Measurements from ENCODE around the gene DUS1L. TPM values are rescaled to one million over a fixed set of nuclear protein-coding genes. Genes with fewer than 3 reads are reported as not detected.
A peak's percentile ranks its signal among the peaks of the same experiment; 100 is the strongest.

DUS1L gene
- polyA plus RNA-seq, 1 donor (not counting 4 experiments of a cell fraction or from before 2014, with no cell fraction given) = 49.1 TPM

GRCh38 chr17:82097919-82098168, 32.2 kb upstream of the DUS1L start:
- no peaks in the 10 kb centered on the region for H3K9me1 ChIP-seq (ENCODE audit: control insufficient read depth, extremely low read depth, insufficient read depth, low read length)
- FAIRE-seq = no peak
- TF ChIP-seq, protein P1, sequence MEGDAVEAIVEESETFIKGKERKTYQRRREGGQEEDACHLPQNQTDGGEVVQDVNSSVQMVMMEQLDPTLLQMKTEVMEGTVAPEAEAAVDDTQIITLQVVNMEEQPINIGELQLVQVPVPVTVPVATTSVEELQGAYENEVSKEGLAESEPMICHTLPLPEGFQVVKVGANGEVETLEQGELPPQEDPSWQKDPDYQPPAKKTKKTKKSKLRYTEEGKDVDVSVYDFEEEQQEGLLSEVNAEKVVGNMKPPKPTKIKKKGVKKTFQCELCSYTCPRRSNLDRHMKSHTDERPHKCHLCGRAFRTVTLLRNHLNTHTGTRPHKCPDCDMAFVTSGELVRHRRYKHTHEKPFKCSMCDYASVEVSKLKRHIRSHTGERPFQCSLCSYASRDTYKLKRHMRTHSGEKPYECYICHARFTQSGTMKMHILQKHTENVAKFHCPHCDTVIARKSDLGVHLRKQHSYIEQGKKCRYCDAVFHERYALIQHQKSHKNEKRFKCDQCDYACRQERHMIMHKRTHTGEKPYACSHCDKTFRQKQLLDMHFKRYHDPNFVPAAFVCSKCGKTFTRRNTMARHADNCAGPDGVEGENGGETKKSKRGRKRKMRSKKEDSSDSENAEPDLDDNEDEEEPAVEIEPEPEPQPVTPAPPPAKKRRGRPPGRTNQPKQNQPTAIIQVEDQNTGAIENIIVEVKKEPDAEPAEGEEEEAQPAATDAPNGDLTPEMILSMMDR (optimal IDR thresholded peaks at IDR 0.05 in 1 of 3, IDR thresholded peaks at IDR 0.05 in 1 of 3, conservative IDR thresholded peaks at IDR 0.05 in 1 of 3; ENCODE audit: extremely low read depth in 1 of 3, insufficient read depth in 2 of 3, low read length in 3 of 3) = no peak
- H3K4me3 ChIP-seq (ENCODE audit: control insufficient read depth in 2 of 3, extremely low read depth in 1 of 3, insufficient read depth in 2 of 3, low read depth in 1 of 3, low read length in 3 of 3) = peak overlapping the region; percentile 76 to 85 (median 83)
- dilution Hi-C loops (cut with MboI; ENCODE audit: extremely low pct_ligation_motif_present, low sequenced_read_pairs) = no loop called here
- peak overlapping the region; percentile 63 for H3K27ac ChIP-seq (ENCODE audit: control insufficient read depth, insufficient read depth, low read length)
- H3K4me2 ChIP-seq (ENCODE audit: control insufficient read depth, extremely low read depth, insufficient read depth, low read depth, low read length) = peak overlapping the region; percentile 27
- H3K36me3 ChIP-seq (ENCODE audit: control insufficient read depth in 2 of 2, extremely low read depth in 1 of 2, insufficient read depth in 2 of 2, low read length in 2 of 2) = peaks cover 15 to 23% of the 10 kb centered on the region in 2 experiments
- peaks cover 29% of the 10 kb centered on the region for H3K4me1 ChIP-seq (ENCODE audit: control insufficient read depth, extremely low read depth, insufficient read depth, low read length)
- peak overlapping the region; percentile 81 for H3K9ac ChIP-seq (ENCODE audit: control insufficient read depth, extremely low read depth, insufficient read depth, low read length)
- H3K27me3 ChIP-seq (ENCODE audit: control insufficient read depth, extremely low read depth, insufficient read depth, low read length) = no peaks in the 10 kb centered on the region
- H2AFZ ChIP-seq (ENCODE audit: control insufficient read depth, low read length) = no peak overlapping the region
- DNase-seq (ENCODE audit: low read depth, low spot score) = no peak
- no peaks in the 10 kb centered on the region for H3K9me3 ChIP-seq (ENCODE audit: control insufficient read depth, low read depth, low read length)
- peaks cover 28% of the 10 kb centered on the region for H4K20me1 ChIP-seq (ENCODE audit: control insufficient read depth, extremely low read depth, insufficient read depth, low read length)
- peaks cover 44% of the 10 kb centered on the region for H3K79me2 ChIP-seq (ENCODE audit: control insufficient read depth, insufficient read depth, low read length)

- H3K9me1 ChIP-seq (ENCODE audit: control insufficient read depth, extremely low read depth, insufficient read depth, low read length) = no peaks in the 10 kb centered on the region
- DNase-seq (ENCODE audit: low read depth, low spot score) (no peak), FAIRE-seq (no peak)
- peak overlapping the region; percentile 93 for H3K4me2 ChIP-seq (ENCODE audit: control insufficient read depth, extremely low read depth, insufficient read depth, low read depth, low read length)
- peak overlapping the region; percentile 76 to 85 (median 83) for H3K4me3 ChIP-seq (ENCODE audit: control insufficient read depth in 2 of 3, extremely low read depth in 1 of 3, insufficient read depth in 2 of 3, low read depth in 1 of 3, low read length in 3 of 3)
- peak overlapping the region; percentile 63 for H3K27ac ChIP-seq (ENCODE audit: control insufficient read depth, insufficient read depth, low read length)
- peaks cover 28% of the 10 kb centered on the region for H4K20me1 ChIP-seq (ENCODE audit: control insufficient read depth, extremely low read depth, insufficient read depth, low read length)
- H3K79me2 ChIP-seq (ENCODE audit: control insufficient read depth, insufficient read depth, low read length) = peaks cover 44% of the 10 kb centered on the region
- peaks cover 15 to 23% of the 10 kb centered on the region in 2 experiments for H3K36me3 ChIP-seq (ENCODE audit: control insufficient read depth in 2 of 2, extremely low read depth in 1 of 2, insufficient read depth in 2 of 2, low read length in 2 of 2)
- H2AFZ ChIP-seq (ENCODE audit: control insufficient read depth, low read length) = no peak overlapping the region
- TF ChIP-seq, protein P1 (optimal IDR thresholded peaks at IDR 0.05 in 1 of 3, IDR thresholded peaks at IDR 0.05 in 1 of 3, conservative IDR thresholded peaks at IDR 0.05 in 1 of 3; ENCODE audit: extremely low read depth in 1 of 3, insufficient read depth in 2 of 3, low read length in 3 of 3) = no peak
- TF ChIP-seq EZH2 (IDR thresholded peaks at IDR 0.05; ENCODE audit: low read length) = no peak
- no peaks in the 10 kb centered on the region for H3K9me3 ChIP-seq (ENCODE audit: control insufficient read depth, low read depth, low read length)
- H3K27me3 ChIP-seq (ENCODE audit: control insufficient read depth, extremely low read depth, insufficient read depth, low read length) = no peaks in the 10 kb centered on the region
- dilution Hi-C loops (cut with MboI; ENCODE audit: extremely low pct_ligation_motif_present, low sequenced_read_pairs) = no loop called here
- peak overlapping the region; percentile 81 for H3K9ac ChIP-seq (ENCODE audit: control insufficient read depth, extremely low read depth, insufficient read depth, low read length)
- peaks cover 29% of the 10 kb centered on the region for H3K4me1 ChIP-seq (ENCODE audit: control insufficient read depth, extremely low read depth, insufficient read depth, low read length)
Measured at GRCh38 chr17:82097184-82097918, 31.7 kb upstream of the DUS1L start.

All from keratinocyte (primary cell).